ENCODE data around the gene ASTE1. TPM values are rescaled to one million over a fixed set of nuclear protein-coding genes. Genes with fewer than 3 reads are reported as not detected.

The ASTE1 gene
- polyA plus RNA-seq, 3 donors: 3.1 to 7.2 (median 6.6) TPM

DNA sequence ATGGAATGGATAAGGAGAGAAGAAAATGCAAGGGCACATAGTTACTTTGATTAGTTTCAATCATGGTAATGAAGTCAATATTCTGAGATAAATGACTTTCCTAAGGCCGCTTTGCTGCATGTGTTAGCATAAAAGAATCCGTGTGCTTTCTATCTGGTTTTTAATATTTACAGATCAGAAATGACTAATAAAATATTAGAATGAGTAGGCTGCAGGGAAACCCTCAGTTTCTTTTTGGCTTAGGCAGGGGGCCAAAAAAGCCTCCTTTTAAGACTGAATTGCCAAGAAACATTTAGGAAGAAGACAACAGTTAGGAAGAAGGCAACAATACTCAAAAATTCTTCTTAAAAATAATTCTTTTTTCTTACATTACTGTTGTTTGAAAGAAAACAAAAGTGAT lies 11.7 kb upstream of the ASTE1 start:
- no peak overlapping the region for H3K27ac Mint-ChIP-seq
- Histone ChIP-seq H3K4me3 (replicated peaks in 1 of 3; ENCODE audit: low read depth in 2 of 3, low read length in 3 of 3) (no peak overlapping the region), H3K27me3 (ENCODE audit: control insufficient read depth in 2 of 2, insufficient read depth in 2 of 2, low read length in 2 of 2) (no peaks in the 10 kb centered on the region), H3K36me3 (replicated peaks in 1 of 2; ENCODE audit: control insufficient read depth in 1 of 2, insufficient read depth in 2 of 2, low read length in 2 of 2) (no peaks in the 10 kb centered on the region), H3K79me2 (ENCODE audit: insufficient read depth, low read length) (no peaks in the 10 kb centered on the region), H3K9ac (ENCODE audit: insufficient read depth, low read length, poor library complexity, severe bottlenecking) (no peak overlapping the region), H3K27ac (ENCODE audit: low read depth in 1 of 2, low read length in 2 of 2) (no peak overlapping the region), H3K4me2 (replicated peaks; ENCODE audit: extremely low read depth, low read length, poor library complexity, severe bottlenecking) (no peak overlapping the region), H2AFZ (ENCODE audit: insufficient read depth, low read depth, low read length, poor library complexity, severe bottlenecking) (no peak overlapping the region), H4K20me1 (ENCODE audit: insufficient read depth, low read length) (no peaks in the 10 kb centered on the region), H3K4me1 (ENCODE audit: control insufficient read depth in 1 of 2, insufficient read depth in 2 of 2, low read length in 2 of 2) (no peaks in the 10 kb centered on the region), H3K9me3 (replicated peaks in 1 of 2; ENCODE audit: control insufficient read depth in 1 of 2, insufficient read depth in 1 of 2, low read length in 2 of 2) (no peaks in the 10 kb centered on the region)
- TF ChIP-seq, protein P1, sequence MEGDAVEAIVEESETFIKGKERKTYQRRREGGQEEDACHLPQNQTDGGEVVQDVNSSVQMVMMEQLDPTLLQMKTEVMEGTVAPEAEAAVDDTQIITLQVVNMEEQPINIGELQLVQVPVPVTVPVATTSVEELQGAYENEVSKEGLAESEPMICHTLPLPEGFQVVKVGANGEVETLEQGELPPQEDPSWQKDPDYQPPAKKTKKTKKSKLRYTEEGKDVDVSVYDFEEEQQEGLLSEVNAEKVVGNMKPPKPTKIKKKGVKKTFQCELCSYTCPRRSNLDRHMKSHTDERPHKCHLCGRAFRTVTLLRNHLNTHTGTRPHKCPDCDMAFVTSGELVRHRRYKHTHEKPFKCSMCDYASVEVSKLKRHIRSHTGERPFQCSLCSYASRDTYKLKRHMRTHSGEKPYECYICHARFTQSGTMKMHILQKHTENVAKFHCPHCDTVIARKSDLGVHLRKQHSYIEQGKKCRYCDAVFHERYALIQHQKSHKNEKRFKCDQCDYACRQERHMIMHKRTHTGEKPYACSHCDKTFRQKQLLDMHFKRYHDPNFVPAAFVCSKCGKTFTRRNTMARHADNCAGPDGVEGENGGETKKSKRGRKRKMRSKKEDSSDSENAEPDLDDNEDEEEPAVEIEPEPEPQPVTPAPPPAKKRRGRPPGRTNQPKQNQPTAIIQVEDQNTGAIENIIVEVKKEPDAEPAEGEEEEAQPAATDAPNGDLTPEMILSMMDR (IDR thresholded peaks at IDR 0.05): no peak
- WGBS (ENCODE audit: insufficient coverage): no CpG with 5 or more reads among the region's 2 CpGs
- H3K27me3 Mint-ChIP-seq (ENCODE audit: low read depth in 3 of 3): peaks cover 0 to 3% (median 0%) of the 10 kb centered on the region in 3 donors
- no peaks in the 10 kb centered on the region for H3K36me3 Mint-ChIP-seq
- no peak overlapping the region for H3K4me3 Mint-ChIP-seq
- intact Hi-C loops (cut with micrococcal nuclease): loop anchor here in 1 of 2 donors (10.0 kb wide), 1 partner anchor 996 kb away; the partner anchor contains the start of gene CPNE4
- peaks cover 3% of the 10 kb centered on the region for H3K4me1 Mint-ChIP-seq
- no peak for DNase-seq
- peaks cover 0 to 3% (median 0%) of the 10 kb centered on the region in 7 donors for H3K9me3 Mint-ChIP-seq

DNA sequence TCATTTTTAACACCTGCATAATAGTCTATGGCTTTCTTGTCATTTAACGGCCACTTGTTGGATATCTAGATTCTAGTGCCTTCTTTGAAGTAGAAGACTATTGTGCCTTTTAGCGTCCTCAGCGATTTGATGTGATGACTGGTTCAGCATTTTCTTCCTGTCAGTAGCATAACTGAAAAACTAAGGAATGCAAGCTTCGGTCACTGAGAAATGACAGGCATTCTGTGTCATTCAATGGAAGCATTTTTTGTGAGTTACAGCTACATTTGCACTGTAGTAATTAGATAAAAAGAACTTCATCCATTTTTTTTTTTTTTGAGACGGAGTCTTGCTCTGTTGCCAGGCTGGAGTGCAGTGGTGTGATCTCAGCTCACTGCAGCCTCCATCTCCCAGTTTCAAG lies 10.4 kb upstream of the ASTE1 start:
- intact Hi-C loops (cut with micrococcal nuclease): loop anchor here in 1 of 2 donors (10.0 kb wide), 1 partner anchor 998 kb away; the partner anchor contains the start of gene CPNE4
- Mint-ChIP-seq H3K27ac (no peak overlapping the region), H3K4me3 (no peak overlapping the region), H3K27me3 (ENCODE audit: low read depth in 3 of 3) (peaks cover 0 to 3% (median 0%) of the 10 kb centered on the region in 3 donors), H3K36me3 (no peaks in the 10 kb centered on the region), H3K9me3 (no peaks in the 10 kb centered on the region), H3K4me1 (peaks cover 3% of the 10 kb centered on the region)
- Histone ChIP-seq H3K4me3 (replicated peaks in 1 of 3; ENCODE audit: low read depth in 2 of 3, low read length in 3 of 3) (no peak overlapping the region), H3K9me3 (replicated peaks in 1 of 2; ENCODE audit: control insufficient read depth in 1 of 2, insufficient read depth in 1 of 2, low read length in 2 of 2) (no peaks in the 10 kb centered on the region), H3K79me2 (ENCODE audit: insufficient read depth, low read length) (no peaks in the 10 kb centered on the region), H2AFZ (ENCODE audit: insufficient read depth, low read depth, low read length, poor library complexity, severe bottlenecking) (no peak overlapping the region), H3K4me2 (replicated peaks; ENCODE audit: extremely low read depth, low read length, poor library complexity, severe bottlenecking) (no peak overlapping the region), H3K36me3 (replicated peaks in 1 of 2; ENCODE audit: control insufficient read depth in 1 of 2, insufficient read depth in 2 of 2, low read length in 2 of 2) (no peaks in the 10 kb centered on the region), H3K27me3 (ENCODE audit: control insufficient read depth in 2 of 2, insufficient read depth in 2 of 2, low read length in 2 of 2) (no peaks in the 10 kb centered on the region), H3K27ac (ENCODE audit: low read depth in 1 of 2, low read length in 2 of 2) (no peak overlapping the region), H3K9ac (ENCODE audit: insufficient read depth, low read length, poor library complexity, severe bottlenecking) (no peak overlapping the region), H3K4me1 (ENCODE audit: control insufficient read depth in 1 of 2, insufficient read depth in 2 of 2, low read length in 2 of 2) (no peaks in the 10 kb centered on the region), H4K20me1 (ENCODE audit: insufficient read depth, low read length) (no peaks in the 10 kb centered on the region)
- DNase-seq: no peak
- 100% methylated on average over 3 of the region's 5 CpGs for WGBS (ENCODE audit: insufficient coverage)
- TF ChIP-seq, protein P1 (IDR thresholded peaks at IDR 0.05): no peak

All from CD14-positive monocyte (primary cell).